Measurements from ENCODE around the gene GNG12. TPM values are rescaled to one million over a fixed set of nuclear protein-coding genes. Genes with fewer than 3 reads are reported as not detected.

The GNG12 gene
- total RNA-seq, 1 experiment from 2014 or later, result 12.5 TPM

DNA sequence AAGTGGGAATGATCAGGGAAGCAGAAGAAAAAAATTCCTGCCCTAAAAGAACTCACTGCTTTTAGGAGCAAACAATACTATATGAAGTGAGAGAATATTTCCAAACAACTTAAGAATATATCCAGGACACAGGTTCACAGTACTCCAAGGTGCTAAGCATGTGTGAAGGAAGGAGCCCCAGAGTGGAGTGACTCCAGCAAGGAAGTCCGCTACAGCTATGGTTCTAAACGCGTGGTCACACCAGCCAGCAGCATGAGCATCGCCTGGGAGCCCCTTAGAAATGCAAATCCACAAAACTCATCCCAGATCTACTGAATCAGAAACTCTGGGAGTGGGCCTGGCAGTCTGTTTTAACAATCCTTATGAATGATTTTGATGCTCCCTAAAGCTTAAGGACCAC, 112.2 kb downstream of the GNG12 start:
- Histone ChIP-seq H3K27me3 (replicated peaks; ENCODE audit: control insufficient read depth, insufficient read depth, low read length) (no peaks in the 10 kb centered on the region), H3K9me3 (no peaks in the 10 kb centered on the region), H3K4me3 (ENCODE audit: low read depth, low read length) (no peak overlapping the region), H3K36me3 (ENCODE audit: control insufficient read depth, insufficient read depth, low read length) (no peaks in the 10 kb centered on the region), H3K4me1 (peaks cover 13% of the 10 kb centered on the region; the same call in 1 of the 2 replicates)
- Mint-ChIP-seq H3K9me3 (ENCODE audit: unreplicated experiment) (no peaks in the 10 kb centered on the region), H3K27ac (ENCODE audit: unreplicated experiment) (no peak overlapping the region), H3K36me3 (ENCODE audit: insufficient read depth, unreplicated experiment) (no peaks in the 10 kb centered on the region), H3K4me1 (ENCODE audit: low read depth, unreplicated experiment) (peaks cover 14% of the 10 kb centered on the region), H3K27me3 (ENCODE audit: insufficient read depth, unreplicated experiment) (no peaks in the 10 kb centered on the region), H3K4me3 (ENCODE audit: unreplicated experiment) (no peak overlapping the region)
- BruUV-seq (replicated peaks), result no TSS peak
- ChIA-PET CTCF (no interaction called here), POLR2A (no interaction called here)
- TF ChIP-seq, protein P1, sequence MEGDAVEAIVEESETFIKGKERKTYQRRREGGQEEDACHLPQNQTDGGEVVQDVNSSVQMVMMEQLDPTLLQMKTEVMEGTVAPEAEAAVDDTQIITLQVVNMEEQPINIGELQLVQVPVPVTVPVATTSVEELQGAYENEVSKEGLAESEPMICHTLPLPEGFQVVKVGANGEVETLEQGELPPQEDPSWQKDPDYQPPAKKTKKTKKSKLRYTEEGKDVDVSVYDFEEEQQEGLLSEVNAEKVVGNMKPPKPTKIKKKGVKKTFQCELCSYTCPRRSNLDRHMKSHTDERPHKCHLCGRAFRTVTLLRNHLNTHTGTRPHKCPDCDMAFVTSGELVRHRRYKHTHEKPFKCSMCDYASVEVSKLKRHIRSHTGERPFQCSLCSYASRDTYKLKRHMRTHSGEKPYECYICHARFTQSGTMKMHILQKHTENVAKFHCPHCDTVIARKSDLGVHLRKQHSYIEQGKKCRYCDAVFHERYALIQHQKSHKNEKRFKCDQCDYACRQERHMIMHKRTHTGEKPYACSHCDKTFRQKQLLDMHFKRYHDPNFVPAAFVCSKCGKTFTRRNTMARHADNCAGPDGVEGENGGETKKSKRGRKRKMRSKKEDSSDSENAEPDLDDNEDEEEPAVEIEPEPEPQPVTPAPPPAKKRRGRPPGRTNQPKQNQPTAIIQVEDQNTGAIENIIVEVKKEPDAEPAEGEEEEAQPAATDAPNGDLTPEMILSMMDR (IDR thresholded peaks at IDR 0.05; ENCODE audit: insufficient read depth in 1 of 2, low read depth in 1 of 2, low read length in 1 of 2, severe bottlenecking in 1 of 2, unreplicated experiment in 1 of 2), result no peak
- intact Hi-C loops (cut with micrococcal nuclease; ENCODE audit: unreplicated experiment), result no loop called here
- no peak for DNase-seq

DNA sequence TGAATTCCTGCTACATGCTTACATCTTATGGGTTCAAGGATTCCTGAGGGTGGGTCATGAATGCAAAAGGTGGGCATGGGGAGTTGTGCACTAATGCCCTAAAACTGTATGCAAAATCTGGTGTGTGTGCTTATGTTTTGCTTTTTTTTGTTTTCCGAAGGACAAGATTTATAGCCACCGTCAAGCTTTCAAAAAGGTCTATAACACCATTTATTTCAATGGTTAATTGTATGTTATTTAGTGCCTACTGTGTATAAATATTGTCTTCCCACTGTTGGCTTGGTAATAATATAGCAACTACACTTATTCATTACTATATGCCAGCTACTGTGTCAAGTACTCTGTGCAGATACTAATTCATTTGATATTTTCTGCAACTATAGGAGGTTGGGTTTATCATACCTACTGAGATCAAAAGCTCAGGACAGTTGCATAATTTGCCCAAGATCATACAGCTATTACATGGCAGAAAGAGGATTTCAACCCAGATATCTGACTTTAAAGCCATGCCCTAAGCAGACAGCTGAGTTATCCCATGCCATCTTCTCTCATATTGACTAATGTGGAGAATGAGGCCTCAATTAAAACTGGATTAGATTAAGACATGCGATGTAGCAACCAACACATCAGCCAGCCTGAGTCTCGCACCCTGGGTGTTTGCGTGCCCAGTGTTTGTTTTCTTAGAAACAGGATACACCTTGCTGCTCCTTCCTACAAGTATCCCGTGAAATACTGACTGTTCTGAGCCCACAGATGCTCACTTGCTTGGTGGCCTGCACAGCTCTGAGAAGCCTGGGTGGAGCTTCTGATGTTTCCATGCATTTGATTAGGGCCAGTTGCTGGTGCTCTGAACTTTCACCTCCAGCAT, 113.7 kb downstream of the GNG12 start:
- Mint-ChIP-seq H3K4me3 (ENCODE audit: unreplicated experiment) (no peak overlapping the region), H3K27ac (ENCODE audit: unreplicated experiment) (no peak overlapping the region), H3K27me3 (ENCODE audit: insufficient read depth, unreplicated experiment) (no peaks in the 10 kb centered on the region), H3K9me3 (ENCODE audit: unreplicated experiment) (no peaks in the 10 kb centered on the region), H3K4me1 (ENCODE audit: low read depth, unreplicated experiment) (peaks cover 8% of the 10 kb centered on the region), H3K36me3 (ENCODE audit: insufficient read depth, unreplicated experiment) (no peaks in the 10 kb centered on the region)
- BruUV-seq (replicated peaks), result no TSS peak
- DNase-seq, result no peak
- Histone ChIP-seq H3K4me3 (ENCODE audit: low read depth, low read length) (no peak overlapping the region), H3K9me3 (no peaks in the 10 kb centered on the region), H3K4me1 (0 out of 2 replicates have a peak, but pooled peaks cover 3% of the 10 kb centered on the region), H3K36me3 (ENCODE audit: control insufficient read depth, insufficient read depth, low read length) (no peaks in the 10 kb centered on the region), H3K27me3 (replicated peaks; ENCODE audit: control insufficient read depth, insufficient read depth, low read length) (no peaks in the 10 kb centered on the region)
- TF ChIP-seq, protein P1 (IDR thresholded peaks at IDR 0.05; ENCODE audit: insufficient read depth in 1 of 2, low read depth in 1 of 2, low read length in 1 of 2, severe bottlenecking in 1 of 2, unreplicated experiment in 1 of 2), result no peak
- intact Hi-C loops (cut with micrococcal nuclease; ENCODE audit: unreplicated experiment), result no loop called here
- POLR2A ChIA-PET, result no interaction called here
- CTCF ChIA-PET, result no interaction called here

DNA sequence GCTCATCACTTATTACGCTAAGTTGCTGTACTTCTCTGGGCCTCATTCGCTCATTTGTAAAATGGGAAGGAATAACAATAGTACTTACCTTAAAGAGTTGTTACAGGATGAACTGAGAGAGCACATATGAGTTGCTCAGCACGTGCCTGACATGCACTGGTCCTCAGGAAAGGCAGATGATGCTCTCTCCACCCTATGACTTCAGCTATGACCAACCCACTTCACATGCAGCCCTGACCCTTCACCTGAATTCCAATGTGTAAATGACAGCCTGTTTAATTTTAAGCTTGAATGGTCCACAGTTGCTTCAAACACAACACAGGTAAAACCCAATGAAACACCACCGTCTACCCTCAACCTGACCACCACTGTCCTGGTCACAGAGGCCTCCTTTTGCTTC, 115.4 kb downstream of the GNG12 start:
- Histone ChIP-seq H3K9me3 (no peaks in the 10 kb centered on the region), H3K4me3 (ENCODE audit: low read depth, low read length) (no peak overlapping the region), H3K4me1 (no peaks in the 10 kb centered on the region), H3K27me3 (replicated peaks; ENCODE audit: control insufficient read depth, insufficient read depth, low read length) (no peaks in the 10 kb centered on the region), H3K36me3 (ENCODE audit: control insufficient read depth, insufficient read depth, low read length) (no peaks in the 10 kb centered on the region)
- Mint-ChIP-seq H3K4me3 (ENCODE audit: unreplicated experiment) (no peak overlapping the region), H3K27ac (ENCODE audit: unreplicated experiment) (no peak overlapping the region), H3K9me3 (ENCODE audit: unreplicated experiment) (no peaks in the 10 kb centered on the region), H3K4me1 (ENCODE audit: low read depth, unreplicated experiment) (peaks cover 13% of the 10 kb centered on the region), H3K27me3 (ENCODE audit: insufficient read depth, unreplicated experiment) (no peaks in the 10 kb centered on the region), H3K36me3 (ENCODE audit: insufficient read depth, unreplicated experiment) (no peaks in the 10 kb centered on the region)
- no peak for DNase-seq
- POLR2A ChIA-PET, result no interaction called here
- no TSS peak for BruUV-seq (replicated peaks)
- intact Hi-C loops (cut with micrococcal nuclease; ENCODE audit: unreplicated experiment), result no loop called here
- TF ChIP-seq, protein P1 (IDR thresholded peaks at IDR 0.05; ENCODE audit: insufficient read depth in 1 of 2, low read depth in 1 of 2, low read length in 1 of 2, severe bottlenecking in 1 of 2, unreplicated experiment in 1 of 2), result no peak
- CTCF ChIA-PET, result no interaction called here
